SU-DHL-6 (cell line): ENCODE results near the gene CDKN1B.

Experiments used
- EZH2phosphoT487 ChIP-seq: fragments of 200-600 bp; sonication (generic), shearing (Covaris generic); conservative IDR thresholded peaks from 2 replicates; pipeline ENCODE4 v1.6.1; 2018; ENCODE audit warnings: mild to moderate bottlenecking, antibody characterized with exemption, low read length, moderate library complexity, mixed read lengths
- TF ChIP-seq, protein P1 (sequence below): fragments of 200-600 bp; sonication (generic); IDR thresholded peaks from one replicate; pipeline ENCODE4 v1.5.1; 2017; ENCODE audit warnings: antibody characterized with exemption, mild to moderate bottlenecking, low read length, moderate library complexity; ENCODE audit not compliant: insufficient read depth, poor library complexity, severe bottlenecking

DNA sequence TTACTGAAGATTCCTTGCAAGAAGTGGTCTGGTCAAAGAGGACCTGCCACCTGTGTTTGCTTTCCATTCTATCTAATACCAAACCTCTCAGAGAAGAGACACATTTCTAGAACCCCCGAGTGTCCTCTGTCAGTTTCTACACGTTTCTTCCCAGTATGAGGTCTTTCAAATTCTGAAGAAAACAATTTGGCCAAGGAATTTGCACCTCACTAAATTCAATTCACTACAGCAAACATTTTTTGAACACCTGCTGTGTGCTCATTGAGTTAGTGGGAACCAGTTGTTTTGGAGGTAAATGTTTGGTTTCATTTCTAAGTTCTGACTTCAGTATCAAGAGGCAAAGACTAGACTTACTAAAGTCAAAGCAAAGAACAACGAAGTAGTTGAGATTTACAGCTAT lies 40.6 kb upstream of the CDKN1B start:
- TF ChIP-seq, protein P1, sequence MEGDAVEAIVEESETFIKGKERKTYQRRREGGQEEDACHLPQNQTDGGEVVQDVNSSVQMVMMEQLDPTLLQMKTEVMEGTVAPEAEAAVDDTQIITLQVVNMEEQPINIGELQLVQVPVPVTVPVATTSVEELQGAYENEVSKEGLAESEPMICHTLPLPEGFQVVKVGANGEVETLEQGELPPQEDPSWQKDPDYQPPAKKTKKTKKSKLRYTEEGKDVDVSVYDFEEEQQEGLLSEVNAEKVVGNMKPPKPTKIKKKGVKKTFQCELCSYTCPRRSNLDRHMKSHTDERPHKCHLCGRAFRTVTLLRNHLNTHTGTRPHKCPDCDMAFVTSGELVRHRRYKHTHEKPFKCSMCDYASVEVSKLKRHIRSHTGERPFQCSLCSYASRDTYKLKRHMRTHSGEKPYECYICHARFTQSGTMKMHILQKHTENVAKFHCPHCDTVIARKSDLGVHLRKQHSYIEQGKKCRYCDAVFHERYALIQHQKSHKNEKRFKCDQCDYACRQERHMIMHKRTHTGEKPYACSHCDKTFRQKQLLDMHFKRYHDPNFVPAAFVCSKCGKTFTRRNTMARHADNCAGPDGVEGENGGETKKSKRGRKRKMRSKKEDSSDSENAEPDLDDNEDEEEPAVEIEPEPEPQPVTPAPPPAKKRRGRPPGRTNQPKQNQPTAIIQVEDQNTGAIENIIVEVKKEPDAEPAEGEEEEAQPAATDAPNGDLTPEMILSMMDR = no peak
- no peak for TF ChIP-seq EZH2phosphoT487
